ENCODE data around the gene SAXO2.

GRCh38 chr15:82313446-82313845 is 50.8 kb downstream of the SAXO2 start:
- no peak for TF ChIP-seq CTCF (IDR thresholded peaks at IDR 0.05; ENCODE audit: extremely low read depth in 1 of 2, insufficient read depth in 1 of 2, low read depth in 1 of 2, low read length in 2 of 2)
- TF ChIP-seq POLR2A (IDR thresholded peaks at IDR 0.05; ENCODE audit: low read depth, low read length): no peak
- no peak for TF ChIP-seq JUN (IDR thresholded peaks at IDR 0.05; ENCODE audit: borderline replicate concordance, insufficient read depth, insufficient read length, low read depth)
- TF ChIP-seq POLR2AphosphoS5 (IDR thresholded peaks at IDR 0.05; ENCODE audit: insufficient read depth, low read depth, low read length): no peak
- no peak for TF ChIP-seq MYC (IDR thresholded peaks at IDR 0.05; ENCODE audit: low read depth, low read length)
- TF ChIP-seq, protein P1, sequence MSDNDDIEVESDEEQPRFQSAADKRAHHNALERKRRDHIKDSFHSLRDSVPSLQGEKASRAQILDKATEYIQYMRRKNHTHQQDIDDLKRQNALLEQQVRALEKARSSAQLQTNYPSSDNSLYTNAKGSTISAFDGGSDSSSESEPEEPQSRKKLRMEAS (IDR thresholded peaks at IDR 0.05; ENCODE audit: insufficient read depth, insufficient read length): no peak
